Left lung (tissue), 10 donors: Measurements from ENCODE around the gene ABCC1. TPM values are rescaled to one million over a fixed set of nuclear protein-coding genes. Genes with fewer than 3 reads are reported as not detected.
"Not testable (repeated sequence)": the region's sequence is repeated elsewhere in the genome, so short reads cannot be mapped to it uniquely, and the experiment has no call there.

Experiments used
- ATAC-seq: fragments of 200-7000 bp; cut with Tn5 transposase; one replicate; pipeline ENCODE4 v1.9.1; 2020; ENCODE audit warnings: moderate library complexity
- DNase-seq, 4 donors: peaks; one replicate each; pipeline ENCODE4 v3.0.0-alpha.2; 2013 to 2020
- H3K27ac ChIP-seq, 2 donors: fragments of 200-600 bp; sonication (generic) in 1 of 2; one replicate each; pipeline versions ENCODE4 v1.5.0 to v1.8.0; 2020 to 2021
- H3K27me3 ChIP-seq, 2 donors: fragments of 200-600 bp; sonication (generic) in 1 of 2; one replicate each; pipeline versions ENCODE4 v1.5.0 to v1.8.0; 2020 to 2021
- H3K36me3 ChIP-seq, 2 donors: fragments of 200-600 bp; sonication (generic) in 1 of 2; one replicate each; pipeline versions ENCODE4 v1.5.0 to v1.8.0; 2020 to 2021
- H3K4me1 ChIP-seq, 2 donors: fragments of 200-600 bp; one replicate each; pipeline ENCODE4 v1.8.0; 2021
- H3K4me3 ChIP-seq, 2 donors: fragments of 200-600 bp; sonication (generic) in 1 of 2; one replicate each; pipeline versions ENCODE4 v1.5.0 to v1.8.0; 2020 to 2021; ENCODE audit warnings: mild to moderate bottlenecking in 1 of 2
- H3K9me3 ChIP-seq, 2 donors: fragments of 200-600 bp; sonication (generic) in 1 of 2; one replicate each; pipeline versions ENCODE4 v1.5.0 to v1.8.0; 2020 to 2021
- intact Hi-C, 2 donors: fragments of 100-400 bp; cut with DNase I; formaldehyde crosslinking; loops; one replicate each; pipeline versions ENCODE4 v1.11.2 to v1.14.2; 2022
- polyA plus RNA-seq, 6 donors: library from polyadenylated mRNA; unstranded; fragments of 120-200 nt; gene quantifications; one replicate each; pipeline ENCODE4 v1.2.1, GENCODE V29; 2013; ENCODE audit not compliant: insufficient read length in 6 of 6
- total RNA-seq, 2 donors: library from RNA; stranded (reverse); fragmentation: NEBNext Ultra II Directional; extraction: Animal tissue kit (Norgen Biotek cat#: 25700); gene quantifications; one replicate each; pipeline ENCODE4 v1.2.1, GENCODE V29; 2021
- TF ChIP-seq, protein P1 (sequence below), 2 donors: fragments of 200-600 bp; sonication (generic) in 1 of 2; IDR thresholded peaks; one replicate each; pipeline versions ENCODE4 v1.5.0 to v1.8.0; 2021; ENCODE audit warnings: antibody characterized with exemption in 2 of 2
- donor health status: DM: no; HTN: yes; CAD: no.
- donor health status: DM: no; HTN: no; CAD: no.

The ABCC1 gene
- total and polyA plus RNA-seq, 8 donors = 29.3 to 44.6 (median 31.7) TPM

GRCh38 chr16:15928261-15929104, 20.9 kb upstream of the ABCC1 start:
- Histone ChIP-seq H3K36me3 (no peaks in the 10 kb centered on the region), H3K4me3 (no peak overlapping the region), H3K27ac (no peak overlapping the region), H3K9me3 (no peaks in the 10 kb centered on the region), H3K27me3 (no peaks in the 10 kb centered on the region), H3K4me1 (no peaks in the 10 kb centered on the region)
- ATAC-seq (no peak), DNase-seq (no peak)
- TF ChIP-seq, protein P1, sequence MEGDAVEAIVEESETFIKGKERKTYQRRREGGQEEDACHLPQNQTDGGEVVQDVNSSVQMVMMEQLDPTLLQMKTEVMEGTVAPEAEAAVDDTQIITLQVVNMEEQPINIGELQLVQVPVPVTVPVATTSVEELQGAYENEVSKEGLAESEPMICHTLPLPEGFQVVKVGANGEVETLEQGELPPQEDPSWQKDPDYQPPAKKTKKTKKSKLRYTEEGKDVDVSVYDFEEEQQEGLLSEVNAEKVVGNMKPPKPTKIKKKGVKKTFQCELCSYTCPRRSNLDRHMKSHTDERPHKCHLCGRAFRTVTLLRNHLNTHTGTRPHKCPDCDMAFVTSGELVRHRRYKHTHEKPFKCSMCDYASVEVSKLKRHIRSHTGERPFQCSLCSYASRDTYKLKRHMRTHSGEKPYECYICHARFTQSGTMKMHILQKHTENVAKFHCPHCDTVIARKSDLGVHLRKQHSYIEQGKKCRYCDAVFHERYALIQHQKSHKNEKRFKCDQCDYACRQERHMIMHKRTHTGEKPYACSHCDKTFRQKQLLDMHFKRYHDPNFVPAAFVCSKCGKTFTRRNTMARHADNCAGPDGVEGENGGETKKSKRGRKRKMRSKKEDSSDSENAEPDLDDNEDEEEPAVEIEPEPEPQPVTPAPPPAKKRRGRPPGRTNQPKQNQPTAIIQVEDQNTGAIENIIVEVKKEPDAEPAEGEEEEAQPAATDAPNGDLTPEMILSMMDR (IDR thresholded peaks at IDR 0.05) = no peak
- intact Hi-C loops = no loop called here

DNA sequence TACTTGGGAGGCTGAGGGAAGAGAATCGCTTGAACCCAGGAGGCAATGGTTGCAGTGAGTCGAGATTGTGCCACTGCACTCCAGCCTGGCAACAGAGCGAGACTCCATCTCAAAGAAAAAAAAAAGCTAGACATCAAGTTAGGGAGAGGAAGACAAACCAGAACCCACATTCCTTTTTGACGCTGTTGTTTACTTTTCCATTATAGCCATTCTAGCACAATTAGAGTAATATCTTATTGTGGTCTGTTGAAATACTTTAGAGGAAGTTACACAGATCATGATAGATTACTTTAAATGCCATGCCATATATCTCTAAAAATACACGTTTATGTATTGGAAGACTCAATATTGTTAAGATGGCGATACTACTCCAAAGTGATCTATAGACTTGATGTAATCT, 16.5 kb upstream of the ABCC1 start:
- TF ChIP-seq, protein P1 (IDR thresholded peaks at IDR 0.05) = no peak
- DNase-seq = no peak
- Histone ChIP-seq H3K27ac (no peak overlapping the region), H3K9me3 (no peaks in the 10 kb centered on the region), H3K36me3 (no peaks in the 10 kb centered on the region), H3K4me1 (peaks cover 0 to 3% of the 10 kb centered on the region in 2 donors), H3K4me3 (no peak overlapping the region), H3K27me3 (no peaks in the 10 kb centered on the region)
- ATAC-seq = no peak
- intact Hi-C loops = no loop called here

DNA sequence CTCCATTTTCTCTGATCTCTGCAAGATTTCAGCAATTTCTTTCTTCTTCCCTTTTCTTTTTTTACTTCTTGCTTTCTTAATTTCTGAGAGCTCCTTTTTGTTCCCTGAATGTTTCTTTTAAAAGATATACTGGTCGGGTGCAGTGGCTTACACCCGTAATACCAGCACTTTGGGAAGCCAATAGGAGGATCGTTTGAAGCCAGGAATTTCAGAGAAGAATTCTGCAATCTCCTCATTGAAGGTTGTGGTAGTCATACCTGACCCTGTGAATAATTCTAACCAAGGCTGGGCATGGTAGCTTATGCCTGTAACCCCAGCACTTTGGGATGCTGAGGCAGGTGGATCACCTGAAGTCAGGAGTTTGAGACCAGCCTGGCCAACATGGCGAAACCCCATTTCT, 15.6 kb upstream of the ABCC1 start:
- ATAC-seq (no peak), DNase-seq (no peak)
- TF ChIP-seq, protein P1 (IDR thresholded peaks at IDR 0.05) = no peak
- no peaks in the 10 kb centered on the region for H3K27me3 ChIP-seq
- no peaks in the 10 kb centered on the region for H3K9me3 ChIP-seq
- H3K4me1 ChIP-seq = peaks cover 0 to 3% of the 10 kb centered on the region in 2 donors
- no peak overlapping the region for H3K4me3 ChIP-seq
- H3K27ac ChIP-seq = no peak overlapping the region
- H3K36me3 ChIP-seq = no peaks in the 10 kb centered on the region
- intact Hi-C loops = no loop called here

- intact Hi-C loops = no loop called here
- H3K4me3 ChIP-seq = no peak overlapping the region
- H3K27me3 ChIP-seq = no peaks in the 10 kb centered on the region
- H3K27ac ChIP-seq = no peak overlapping the region
- no peaks in the 10 kb centered on the region for H3K36me3 ChIP-seq
- H3K9me3 ChIP-seq = no peaks in the 10 kb centered on the region
- TF ChIP-seq, protein P1 (IDR thresholded peaks at IDR 0.05) = no peak
- H3K4me1 ChIP-seq = peaks cover 0 to 3% of the 10 kb centered on the region in 2 donors
- no peak for ATAC-seq
- no peak for DNase-seq
Observed at GRCh38 chr16:15934991-15935390, 14.4 kb upstream of the ABCC1 start.

- intact Hi-C loops, H3K4me1 ChIP-seq, H3K27me3 ChIP-seq, DNase-seq, H3K36me3 ChIP-seq, H3K4me3 ChIP-seq, H3K9me3 ChIP-seq, H3K27ac ChIP-seq, ATAC-seq: not testable (repeated sequence)
Observed at GRCh38 chr16:15936809-15937208, 12.6 kb upstream of the ABCC1 start.
